Keratinocyte (primary cell): ENCODE data around the gene TUBGCP3.

Experiments
- CTCF ChIP-seq, 3 experiments: IDR thresholded peaks in 1 of 3; conservative IDR thresholded peaks in 1 of 3; optimal IDR thresholded peaks in 1 of 3; 2 replicates in 2 of 3; 3 replicates in 1 of 3; pipeline versions ENCODE3 to v1.5.1; 2011; ENCODE audit warnings: low read length in 3 of 3, mild to moderate bottlenecking in 3 of 3, moderate library complexity in 2 of 3, control low read depth in 1 of 3, inconsistent platforms in 1 of 3; ENCODE audit not compliant: insufficient read depth in 2 of 3; ENCODE audit errors: extremely low read depth in 1 of 3
- EZH2 ChIP-seq: IDR thresholded peaks from one replicate; pipeline ENCODE4 v1.6.1; 2012; ENCODE audit warnings: inconsistent platforms, mild to moderate bottlenecking, low read length, moderate library complexity

GRCh38 chr13:112587764-112588489 lies at the start of gene TUBGCP3:
- TF ChIP-seq CTCF (optimal IDR thresholded peaks at IDR 0.05 in 1 of 3, IDR thresholded peaks at IDR 0.05 in 1 of 3, conservative IDR thresholded peaks at IDR 0.05 in 1 of 3; ENCODE audit: extremely low read depth in 1 of 3, insufficient read depth in 2 of 3, low read length in 3 of 3), result no peak
- TF ChIP-seq EZH2, result no peak
